ENCODE results near the gene MEX3A.
A peak's percentile ranks its signal among the peaks of the same experiment; 100 is the strongest.
"Not testable (repeated sequence)": the region's sequence is repeated elsewhere in the genome, so short reads cannot be mapped to it uniquely, and the experiment has no call there.

Gene MEX3A

GRCh38 chr1:156082309-156083091, at the start of gene MEX3A:
Gene MEX3A (minus strand): TSS chr1:156082465. CDS start chr1:156081998, 467 bp downstream.
- Mint-ChIP-seq H3K27ac (peak within 1 kb of the TSS; percentile 94), H3K4me3 (peak within 1 kb of the TSS; percentile 96), H3K4me1 (ENCODE audit: low read depth) (peaks cover 46% of the 10 kb centered on the region), H3K27me3 (peaks cover 77% of the 10 kb centered on the region), H3K36me3 (ENCODE audit: low read depth) (peaks cover 48% of the 10 kb centered on the region), H3K9me3 (no peaks in the 10 kb centered on the region)
- intact Hi-C loops (cut with micrococcal nuclease): loop anchor here (2.0 to 5.0 kb wide), 2 partner anchors 28 to 105 kb away; partner anchors contain the start of genes ARHGEF2 and LAMTOR2

GRCh38 chr1:156130578-156130942, 48.3 kb upstream of the MEX3A start:
- no peaks in the 10 kb centered on the region for H3K9me3 Mint-ChIP-seq
- H3K27ac Mint-ChIP-seq: peak overlapping the region; percentile 95
- H3K27me3 Mint-ChIP-seq: peaks cover 43% of the 10 kb centered on the region
- peaks cover 71% of the 10 kb centered on the region for H3K36me3 Mint-ChIP-seq (ENCODE audit: low read depth)
- no peak overlapping the region for H3K4me3 Mint-ChIP-seq
- intact Hi-C loops (cut with micrococcal nuclease): loop anchor here (1.0 kb wide), 2 partner anchors 34 to 40 kb away; no protein-coding TSS in a partner anchor
- H3K4me1 Mint-ChIP-seq (ENCODE audit: low read depth): peaks cover 48% of the 10 kb centered on the region

GRCh38 chr1:156129687-156130577, 47.7 kb upstream of the MEX3A start:
- Mint-ChIP-seq H3K4me3 (peak overlapping the region; percentile 7), H3K9me3 (no peaks in the 10 kb centered on the region), H3K27me3 (peaks cover 38% of the 10 kb centered on the region), H3K4me1 (ENCODE audit: low read depth) (peaks cover 55% of the 10 kb centered on the region), H3K36me3 (ENCODE audit: low read depth) (peaks cover 70% of the 10 kb centered on the region), H3K27ac (peak overlapping the region; percentile 95)
- intact Hi-C loops (cut with micrococcal nuclease): loop anchor here (1.0 kb wide), 2 partner anchors 34 to 40 kb away; no protein-coding TSS in a partner anchor

- H3K9me3 Mint-ChIP-seq: no peaks in the 10 kb centered on the region
- peak overlapping the region; percentile 95 for H3K27ac Mint-ChIP-seq
- peaks cover 27% of the 10 kb centered on the region for H3K27me3 Mint-ChIP-seq
- peaks cover 63% of the 10 kb centered on the region for H3K36me3 Mint-ChIP-seq (ENCODE audit: low read depth)
- H3K4me3 Mint-ChIP-seq: peak overlapping the region; percentile 50
- intact Hi-C loops (cut with micrococcal nuclease): no loop called here
- peaks cover 65% of the 10 kb centered on the region for H3K4me1 Mint-ChIP-seq (ENCODE audit: low read depth)
These were observed 46.7 kb upstream of the MEX3A start for GRCh38 chr1:156128654-156129597.

GRCh38 chr1:156128308-156128653, 46.0 kb upstream of the MEX3A start:
- H3K27ac Mint-ChIP-seq: peak overlapping the region; percentile 95
- H3K9me3 Mint-ChIP-seq: no peaks in the 10 kb centered on the region
- H3K36me3 Mint-ChIP-seq (ENCODE audit: low read depth): peaks cover 63% of the 10 kb centered on the region
- intact Hi-C loops (cut with micrococcal nuclease): no loop called here
- H3K4me3 Mint-ChIP-seq: peak overlapping the region; percentile 17
- H3K4me1 Mint-ChIP-seq (ENCODE audit: low read depth): peaks cover 71% of the 10 kb centered on the region
- H3K27me3 Mint-ChIP-seq: peaks cover 23% of the 10 kb centered on the region

- Mint-ChIP-seq H3K27me3 (peaks cover 13% of the 10 kb centered on the region), H3K27ac (peak overlapping the region; percentile 95), H3K4me1 (ENCODE audit: low read depth) (peaks cover 83% of the 10 kb centered on the region), H3K9me3 (no peaks in the 10 kb centered on the region), H3K36me3 (ENCODE audit: low read depth) (peaks cover 61% of the 10 kb centered on the region), H3K4me3 (peak overlapping the region; percentile 65)
- intact Hi-C loops (cut with micrococcal nuclease): loop anchor here (1.0 kb wide), 1 partner anchor 21 kb away; no protein-coding TSS in a partner anchor
These were observed 44.6 kb upstream of the MEX3A start for GRCh38 chr1:156126630-156127534.

GRCh38 chr1:156126043-156126629, 43.9 kb upstream of the MEX3A start:
- H3K27ac Mint-ChIP-seq: peak overlapping the region; percentile 95
- H3K4me3 Mint-ChIP-seq: peak overlapping the region; percentile 65
- H3K9me3 Mint-ChIP-seq: no peaks in the 10 kb centered on the region
- H3K36me3 Mint-ChIP-seq (ENCODE audit: low read depth): peaks cover 62% of the 10 kb centered on the region
- H3K27me3 Mint-ChIP-seq: peaks cover 10% of the 10 kb centered on the region
- peaks cover 91% of the 10 kb centered on the region for H3K4me1 Mint-ChIP-seq (ENCODE audit: low read depth)
- intact Hi-C loops (cut with micrococcal nuclease): no loop called here

- H3K36me3 Mint-ChIP-seq (ENCODE audit: low read depth): peaks cover 62% of the 10 kb centered on the region
- H3K4me1 Mint-ChIP-seq (ENCODE audit: low read depth): peaks cover 96% of the 10 kb centered on the region
- H3K27me3 Mint-ChIP-seq; H3K9me3 Mint-ChIP-seq; intact Hi-C loops (cut with micrococcal nuclease): not testable (repeated sequence)
- H3K4me3 Mint-ChIP-seq: peak overlapping the region; percentile 51
- peak overlapping the region; percentile 95 for H3K27ac Mint-ChIP-seq
These were observed 43.3 kb upstream of the MEX3A start for GRCh38 chr1:156125544-156125943.

- Mint-ChIP-seq H3K36me3 (ENCODE audit: low read depth) (peaks cover 62% of the 10 kb centered on the region), H3K4me1 (ENCODE audit: low read depth) (peaks cover 96% of the 10 kb centered on the region), H3K4me3 (peak overlapping the region; percentile 66), H3K9me3 (no peaks in the 10 kb centered on the region), H3K27me3 (no peaks in the 10 kb centered on the region), H3K27ac (peak overlapping the region; percentile 95)
- intact Hi-C loops (cut with micrococcal nuclease): no loop called here
These were observed 42.6 kb upstream of the MEX3A start for GRCh38 chr1:156124557-156125483.

GRCh38 chr1:156123356-156124196, 41.3 kb upstream of the MEX3A start:
- intact Hi-C loops (cut with micrococcal nuclease): no loop called here
- H3K27me3 Mint-ChIP-seq: no peaks in the 10 kb centered on the region
- peaks cover 57% of the 10 kb centered on the region for H3K36me3 Mint-ChIP-seq (ENCODE audit: low read depth)
- H3K4me3 Mint-ChIP-seq: peak overlapping the region; percentile 66
- H3K4me1 Mint-ChIP-seq (ENCODE audit: low read depth): peaks cover 96% of the 10 kb centered on the region
- H3K9me3 Mint-ChIP-seq: no peaks in the 10 kb centered on the region
- peak overlapping the region; percentile 95 for H3K27ac Mint-ChIP-seq
